GM23338 (cell line): ENCODE data around the gene KDM1A. TPM values are rescaled to one million over a fixed set of nuclear protein-coding genes. Genes with fewer than 3 reads are reported as not detected.

Experiments
- ATAC-seq: fragments of 200-7000 bp; cut with Tn5 transposase; 3 replicates; pipeline ENCODE4 v1.9.1; 2020
- DNase-seq: peaks from one replicate; pipeline ENCODE4 v3.0.0-alpha.2; 2015; ENCODE audit warnings: low spot score
- H2AFZ ChIP-seq: fragments of 200-600 bp; sonication (generic); 2 replicates; pipeline ENCODE4 v1.8.0; 2016; ENCODE audit warnings: antibody characterized with exemption, mild to moderate bottlenecking, moderate library complexity
- H3F3A ChIP-seq: fragments of 200-600 bp; sonication (generic); replicated peaks from 2 replicates; pipeline ENCODE4 v1.8.0; 2017; ENCODE audit warnings: antibody characterized with exemption, mixed run types, low read depth
- H3K27ac ChIP-seq: fragments of 200-600 bp; sonication (generic); 2 replicates; pipeline ENCODE4 v1.6.1; 2016; ENCODE audit warnings: low read depth
- H3K27me3 ChIP-seq: fragments of 200-600 bp; sonication (generic); 2 replicates; pipeline ENCODE4 v1.8.0; 2016; ENCODE audit warnings: mild to moderate bottlenecking, mixed run types, moderate library complexity; ENCODE audit not compliant: insufficient read depth
- H3K36me3 ChIP-seq: fragments of 200-600 bp; sonication (generic); 2 replicates; pipeline ENCODE4 v1.8.0; 2016; ENCODE audit warnings: mild to moderate bottlenecking; ENCODE audit not compliant: insufficient read depth
- H3K4me1 ChIP-seq: fragments of 200-600 bp; sonication (generic); 2 replicates; pipeline ENCODE4 v1.8.0; 2016; ENCODE audit warnings: mild to moderate bottlenecking, moderate library complexity; ENCODE audit not compliant: insufficient read depth
- H3K4me2 ChIP-seq: fragments of 200-600 bp; sonication (generic); 2 replicates; pipeline ENCODE4 v1.7.1; 2017; ENCODE audit warnings: mixed run types
- H3K4me3 ChIP-seq: fragments of 200-600 bp; sonication (generic); 2 replicates; pipeline ENCODE4 v1.6.1; 2016; ENCODE audit warnings: mixed run types
- H3K79me2 ChIP-seq: fragments of 200-600 bp; sonication (generic); replicated peaks from 2 replicates; pipeline ENCODE4 v1.8.0; 2017; ENCODE audit warnings: mild to moderate bottlenecking; ENCODE audit not compliant: insufficient read depth
- H3K9me2 ChIP-seq: fragments of 200-600 bp; sonication (generic); 2 replicates; pipeline ENCODE4 v1.8.0; 2017; ENCODE audit not compliant: insufficient read depth
- H4K20me1 ChIP-seq: fragments of 200-600 bp; sonication (generic); replicated peaks from 2 replicates; pipeline ENCODE4 v1.8.0; 2017; ENCODE audit warnings: mild to moderate bottlenecking; ENCODE audit not compliant: insufficient read depth
- H3K27ac Mint-ChIP-seq: 2 replicates; pipeline ENCODE4 v1.8.0; 2020; ENCODE audit warnings: inconsistent platforms, mild to moderate bottlenecking, moderate library complexity, mixed read lengths
- H3K27me3 Mint-ChIP-seq: 3 replicates; pipeline ENCODE4 v1.8.0; 2022; ENCODE audit warnings: low read depth, mild to moderate bottlenecking, moderate library complexity, mixed read lengths, inconsistent platforms; ENCODE audit not compliant: insufficient read depth, poor library complexity
- H3K36me3 Mint-ChIP-seq: 3 replicates; pipeline ENCODE4 v1.8.0; 2021; ENCODE audit warnings: low read depth, mild to moderate bottlenecking, inconsistent platforms, moderate library complexity, mixed read lengths
- H3K4me1 Mint-ChIP-seq: 3 replicates; pipeline ENCODE4 v1.8.0; 2020; ENCODE audit warnings: mild to moderate bottlenecking, inconsistent platforms, mixed read lengths
- H3K4me3 Mint-ChIP-seq: 3 replicates; pipeline ENCODE4 v1.8.0; 2021; ENCODE audit warnings: moderate library complexity, mild to moderate bottlenecking, inconsistent platforms, mixed read lengths
- H3K9me3 Mint-ChIP-seq: 3 replicates; pipeline ENCODE4 v1.8.0; 2020; ENCODE audit warnings: moderate library complexity, mild to moderate bottlenecking, inconsistent platforms, mixed read lengths
- CREB1 ChIP-seq: fragments of 250-450 bp; sonication (Bioruptor Pico); IDR thresholded peaks from 2 replicates; pipeline ENCODE4 v1.5.0; 2020; ENCODE audit warnings: low read depth, mild to moderate bottlenecking, moderate library complexity
- JUNB ChIP-seq: IDR thresholded peaks from one replicate; pipeline ENCODE4 v1.6.1; 2016; ENCODE audit warnings: antibody characterized with exemption; ENCODE audit not compliant: unreplicated experiment
- STAT1 ChIP-seq: IDR thresholded peaks from one replicate; pipeline ENCODE4 v1.6.1; 2016; ENCODE audit warnings: antibody characterized with exemption; ENCODE audit not compliant: unreplicated experiment
- ZNF114 ChIP-seq: fragments of 250-450 bp; sonication (Bioruptor Pico); IDR thresholded peaks from 2 replicates; pipeline ENCODE4 v1.5.0; 2020; ENCODE audit warnings: mild to moderate bottlenecking, moderate library complexity
- ZNF331 ChIP-seq: fragments of 250-450 bp; sonication (Bioruptor Pico); IDR thresholded peaks from 2 replicates; pipeline ENCODE4 v1.5.0; 2020; ENCODE audit warnings: low read depth, mild to moderate bottlenecking, moderate library complexity
- polyA plus RNA-seq: library from polyadenylated mRNA; unstranded; fragments of >200 nt; fragmentation: Nextera tagmentation; extraction: Ambion mirVana; gene quantifications from 2 replicates; pipeline ENCODE4 v1.2.1, GENCODE V29; 2016
- total RNA-seq: library from RNA; depleted of rRNA; stranded (reverse); fragments of >200 nt; shearing (Covaris generic); gene quantifications from 2 replicates; pipeline ENCODE4 v1.2.3, GENCODE V29; 2014
- TF ChIP-seq, protein P1 (sequence below): IDR thresholded peaks from one replicate; pipeline ENCODE4 v1.6.1; 2018; ENCODE audit warnings: antibody characterized with exemption; ENCODE audit not compliant: unreplicated experiment
- TF ChIP-seq, protein P2 (sequence below), 2 experiments: fragments of 200-600 bp in 1 of 2; sonication (generic) in 1 of 2; conservative IDR thresholded peaks; 2 replicates each; pipeline versions ENCODE4 v1.5.1 to v1.6.1; 2016 to 2017; ENCODE audit warnings: antibody characterized with exemption in 2 of 2, low read depth in 2 of 2, mild to moderate bottlenecking in 2 of 2, moderate library complexity in 1 of 2
- TF ChIP-seq, protein P3 (sequence below): fragments of 250-450 bp; sonication (Bioruptor Pico); IDR thresholded peaks from 2 replicates; pipeline ENCODE4 v1.5.0; 2020; ENCODE audit warnings: mild to moderate bottlenecking, moderate library complexity
- TF ChIP-seq, protein P4 (sequence below): IDR thresholded peaks from 2 replicates; pipeline ENCODE4 v1.6.1; 2016; ENCODE audit warnings: antibody characterized with exemption

Gene KDM1A
- total and polyA plus RNA-seq, 2 experiments from 2014 or later = 86.4 to 252 TPM

DNA sequence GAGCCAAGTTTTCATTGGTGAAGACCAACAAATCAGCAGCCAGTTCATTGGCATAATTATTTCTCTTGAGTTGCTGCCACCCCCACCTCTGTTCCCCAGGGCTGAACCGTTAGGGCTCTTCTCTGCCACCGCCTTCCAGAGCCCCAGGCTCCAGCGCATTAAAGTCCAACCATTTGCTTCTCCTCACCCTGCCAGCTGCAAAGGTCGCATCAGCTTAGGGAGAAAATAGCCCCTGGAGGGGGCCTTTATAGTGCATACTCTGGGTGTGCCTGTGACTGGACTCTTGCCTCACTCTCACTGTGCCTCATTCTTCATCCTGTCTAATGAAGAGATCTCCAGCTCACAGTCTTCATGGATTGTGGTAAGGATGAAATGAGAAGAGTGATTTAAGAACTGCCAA lies 50.4 kb downstream of the KDM1A start (continued):
- TF ChIP-seq, protein P1, sequence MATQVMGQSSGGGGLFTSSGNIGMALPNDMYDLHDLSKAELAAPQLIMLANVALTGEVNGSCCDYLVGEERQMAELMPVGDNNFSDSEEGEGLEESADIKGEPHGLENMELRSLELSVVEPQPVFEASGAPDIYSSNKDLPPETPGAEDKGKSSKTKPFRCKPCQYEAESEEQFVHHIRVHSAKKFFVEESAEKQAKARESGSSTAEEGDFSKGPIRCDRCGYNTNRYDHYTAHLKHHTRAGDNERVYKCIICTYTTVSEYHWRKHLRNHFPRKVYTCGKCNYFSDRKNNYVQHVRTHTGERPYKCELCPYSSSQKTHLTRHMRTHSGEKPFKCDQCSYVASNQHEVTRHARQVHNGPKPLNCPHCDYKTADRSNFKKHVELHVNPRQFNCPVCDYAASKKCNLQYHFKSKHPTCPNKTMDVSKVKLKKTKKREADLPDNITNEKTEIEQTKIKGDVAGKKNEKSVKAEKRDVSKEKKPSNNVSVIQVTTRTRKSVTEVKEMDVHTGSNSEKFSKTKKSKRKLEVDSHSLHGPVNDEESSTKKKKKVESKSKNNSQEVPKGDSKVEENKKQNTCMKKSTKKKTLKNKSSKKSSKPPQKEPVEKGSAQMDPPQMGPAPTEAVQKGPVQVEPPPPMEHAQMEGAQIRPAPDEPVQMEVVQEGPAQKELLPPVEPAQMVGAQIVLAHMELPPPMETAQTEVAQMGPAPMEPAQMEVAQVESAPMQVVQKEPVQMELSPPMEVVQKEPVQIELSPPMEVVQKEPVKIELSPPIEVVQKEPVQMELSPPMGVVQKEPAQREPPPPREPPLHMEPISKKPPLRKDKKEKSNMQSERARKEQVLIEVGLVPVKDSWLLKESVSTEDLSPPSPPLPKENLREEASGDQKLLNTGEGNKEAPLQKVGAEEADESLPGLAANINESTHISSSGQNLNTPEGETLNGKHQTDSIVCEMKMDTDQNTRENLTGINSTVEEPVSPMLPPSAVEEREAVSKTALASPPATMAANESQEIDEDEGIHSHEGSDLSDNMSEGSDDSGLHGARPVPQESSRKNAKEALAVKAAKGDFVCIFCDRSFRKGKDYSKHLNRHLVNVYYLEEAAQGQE = no peak
- TF ChIP-seq STAT1 (no peak), ZNF331 (CRISPR knock-in tag) (no peak), CREB1 (CRISPR knock-in tag) (no peak), ZNF114 (CRISPR knock-in tag) (no peak)
- TF ChIP-seq, protein P2, sequence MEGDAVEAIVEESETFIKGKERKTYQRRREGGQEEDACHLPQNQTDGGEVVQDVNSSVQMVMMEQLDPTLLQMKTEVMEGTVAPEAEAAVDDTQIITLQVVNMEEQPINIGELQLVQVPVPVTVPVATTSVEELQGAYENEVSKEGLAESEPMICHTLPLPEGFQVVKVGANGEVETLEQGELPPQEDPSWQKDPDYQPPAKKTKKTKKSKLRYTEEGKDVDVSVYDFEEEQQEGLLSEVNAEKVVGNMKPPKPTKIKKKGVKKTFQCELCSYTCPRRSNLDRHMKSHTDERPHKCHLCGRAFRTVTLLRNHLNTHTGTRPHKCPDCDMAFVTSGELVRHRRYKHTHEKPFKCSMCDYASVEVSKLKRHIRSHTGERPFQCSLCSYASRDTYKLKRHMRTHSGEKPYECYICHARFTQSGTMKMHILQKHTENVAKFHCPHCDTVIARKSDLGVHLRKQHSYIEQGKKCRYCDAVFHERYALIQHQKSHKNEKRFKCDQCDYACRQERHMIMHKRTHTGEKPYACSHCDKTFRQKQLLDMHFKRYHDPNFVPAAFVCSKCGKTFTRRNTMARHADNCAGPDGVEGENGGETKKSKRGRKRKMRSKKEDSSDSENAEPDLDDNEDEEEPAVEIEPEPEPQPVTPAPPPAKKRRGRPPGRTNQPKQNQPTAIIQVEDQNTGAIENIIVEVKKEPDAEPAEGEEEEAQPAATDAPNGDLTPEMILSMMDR (conservative IDR thresholded peaks at IDR 0.05; ENCODE audit: low read depth in 2 of 2) = no peak

DNA sequence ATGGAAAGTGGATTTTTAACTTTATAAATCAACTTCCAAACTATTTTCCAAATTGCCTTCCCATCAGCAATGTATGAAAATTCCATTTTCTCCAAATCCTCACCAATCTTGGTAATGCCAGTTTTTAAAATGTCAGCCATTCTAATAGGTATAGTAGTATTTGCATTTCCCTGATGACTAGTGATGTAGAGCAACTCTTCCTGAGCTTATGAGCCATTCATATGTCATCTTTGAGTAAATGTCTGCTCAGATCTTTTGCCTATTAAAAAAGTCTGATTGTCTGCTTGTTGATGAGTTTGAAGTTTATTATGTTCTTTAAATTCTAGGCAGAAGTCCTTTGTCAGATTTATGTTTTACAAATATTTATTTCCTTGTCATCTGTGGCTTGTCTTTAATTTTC lies 54.7 kb downstream of the KDM1A start:
- H2AFZ ChIP-seq = no peak overlapping the region
- no peaks in the 10 kb centered on the region for H3K9me2 ChIP-seq
- H4K20me1 ChIP-seq = peaks cover 13% of the 10 kb centered on the region
- DNase-seq = no peak
- H3K36me3 ChIP-seq = peaks cover 71% of the 10 kb centered on the region
- no peak overlapping the region for H3K4me3 Mint-ChIP-seq
- H3K9me3 Mint-ChIP-seq = no peaks in the 10 kb centered on the region
- no peaks in the 10 kb centered on the region for H3K4me1 Mint-ChIP-seq
- H3K36me3 Mint-ChIP-seq = peaks cover 84% of the 10 kb centered on the region
- no peak for ATAC-seq
- H3K4me3 ChIP-seq = no peak overlapping the region
- H3K27me3 Mint-ChIP-seq = peaks cover 5% of the 10 kb centered on the region
- no peaks in the 10 kb centered on the region for H3K4me1 ChIP-seq
- no peaks in the 10 kb centered on the region for H3K27me3 ChIP-seq
- no peak overlapping the region for H3K4me2 ChIP-seq
- no peak overlapping the region for H3K27ac ChIP-seq
- no peaks in the 10 kb centered on the region for H3F3A ChIP-seq
- H3K27ac Mint-ChIP-seq = no peak overlapping the region
- 0 out of 2 replicates have a peak, but pooled peaks cover 4% of the 10 kb centered on the region for H3K79me2 ChIP-seq
- TF ChIP-seq JUNB = no peak
- TF ChIP-seq CREB1 (CRISPR knock-in tag) = no peak
- TF ChIP-seq, protein P3, sequence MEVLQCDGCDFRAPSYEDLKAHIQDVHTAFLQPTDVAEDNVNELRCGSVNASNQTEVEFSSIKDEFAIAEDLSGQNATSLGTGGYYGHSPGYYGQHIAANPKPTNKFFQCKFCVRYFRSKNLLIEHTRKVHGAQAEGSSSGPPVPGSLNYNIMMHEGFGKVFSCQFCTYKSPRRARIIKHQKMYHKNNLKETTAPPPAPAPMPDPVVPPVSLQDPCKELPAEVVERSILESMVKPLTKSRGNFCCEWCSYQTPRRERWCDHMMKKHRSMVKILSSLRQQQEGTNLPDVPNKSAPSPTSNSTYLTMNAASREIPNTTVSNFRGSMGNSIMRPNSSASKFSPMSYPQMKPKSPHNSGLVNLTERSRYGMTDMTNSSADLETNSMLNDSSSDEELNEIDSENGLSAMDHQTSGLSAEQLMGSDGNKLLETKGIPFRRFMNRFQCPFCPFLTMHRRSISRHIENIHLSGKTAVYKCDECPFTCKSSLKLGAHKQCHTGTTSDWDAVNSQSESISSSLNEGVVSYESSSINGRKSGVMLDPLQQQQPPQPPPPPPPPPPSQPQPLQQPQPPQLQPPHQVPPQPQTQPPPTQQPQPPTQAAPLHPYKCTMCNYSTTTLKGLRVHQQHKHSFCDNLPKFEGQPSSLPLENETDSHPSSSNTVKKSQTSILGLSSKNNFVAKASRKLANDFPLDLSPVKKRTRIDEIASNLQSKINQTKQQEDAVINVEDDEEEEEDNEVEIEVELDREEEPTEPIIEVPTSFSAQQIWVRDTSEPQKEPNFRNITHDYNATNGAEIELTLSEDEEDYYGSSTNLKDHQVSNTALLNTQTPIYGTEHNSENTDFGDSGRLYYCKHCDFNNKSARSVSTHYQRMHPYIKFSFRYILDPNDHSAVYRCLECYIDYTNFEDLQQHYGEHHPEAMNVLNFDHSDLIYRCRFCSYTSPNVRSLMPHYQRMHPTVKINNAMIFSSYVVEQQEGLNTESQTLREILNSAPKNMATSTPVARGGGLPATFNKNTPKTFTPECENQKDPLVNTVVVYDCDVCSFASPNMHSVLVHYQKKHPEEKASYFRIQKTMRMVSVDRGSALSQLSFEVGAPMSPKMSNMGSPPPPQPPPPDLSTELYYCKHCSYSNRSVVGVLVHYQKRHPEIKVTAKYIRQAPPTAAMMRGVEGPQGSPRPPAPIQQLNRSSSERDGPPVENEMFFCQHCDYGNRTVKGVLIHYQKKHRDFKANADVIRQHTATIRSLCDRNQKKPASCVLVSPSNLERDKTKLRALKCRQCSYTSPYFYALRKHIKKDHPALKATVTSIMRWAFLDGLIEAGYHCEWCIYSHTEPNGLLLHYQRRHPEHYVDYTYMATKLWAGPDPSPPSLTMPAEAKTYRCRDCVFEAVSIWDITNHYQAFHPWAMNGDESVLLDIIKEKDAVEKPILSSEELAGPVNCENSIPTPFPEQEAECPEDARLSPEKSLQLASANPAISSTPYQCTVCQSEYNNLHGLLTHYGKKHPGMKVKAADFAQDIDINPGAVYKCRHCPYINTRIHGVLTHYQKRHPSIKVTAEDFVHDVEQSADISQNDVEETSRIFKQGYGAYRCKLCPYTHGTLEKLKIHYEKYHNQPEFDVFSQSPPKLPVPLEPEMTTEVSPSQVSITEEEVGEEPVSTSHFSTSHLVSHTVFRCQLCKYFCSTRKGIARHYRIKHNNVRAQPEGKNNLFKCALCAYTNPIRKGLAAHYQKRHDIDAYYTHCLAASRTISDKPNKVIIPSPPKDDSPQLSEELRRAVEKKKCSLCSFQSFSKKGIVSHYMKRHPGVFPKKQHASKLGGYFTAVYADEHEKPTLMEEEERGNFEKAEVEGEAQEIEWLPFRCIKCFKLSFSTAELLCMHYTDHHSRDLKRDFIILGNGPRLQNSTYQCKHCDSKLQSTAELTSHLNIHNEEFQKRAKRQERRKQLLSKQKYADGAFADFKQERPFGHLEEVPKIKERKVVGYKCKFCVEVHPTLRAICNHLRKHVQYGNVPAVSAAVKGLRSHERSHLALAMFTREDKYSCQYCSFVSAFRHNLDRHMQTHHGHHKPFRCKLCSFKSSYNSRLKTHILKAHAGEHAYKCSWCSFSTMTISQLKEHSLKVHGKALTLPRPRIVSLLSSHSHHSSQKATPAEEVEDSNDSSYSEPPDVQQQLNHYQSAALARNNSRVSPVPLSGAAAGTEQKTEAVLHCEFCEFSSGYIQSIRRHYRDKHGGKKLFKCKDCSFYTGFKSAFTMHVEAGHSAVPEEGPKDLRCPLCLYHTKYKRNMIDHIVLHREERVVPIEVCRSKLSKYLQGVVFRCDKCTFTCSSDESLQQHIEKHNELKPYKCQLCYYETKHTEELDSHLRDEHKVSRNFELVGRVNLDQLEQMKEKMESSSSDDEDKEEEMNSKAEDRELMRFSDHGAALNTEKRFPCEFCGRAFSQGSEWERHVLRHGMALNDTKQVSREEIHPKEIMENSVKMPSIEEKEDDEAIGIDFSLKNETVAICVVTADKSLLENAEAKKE (CRISPR knock-in tag) = no peak
- TF ChIP-seq, protein P4, sequence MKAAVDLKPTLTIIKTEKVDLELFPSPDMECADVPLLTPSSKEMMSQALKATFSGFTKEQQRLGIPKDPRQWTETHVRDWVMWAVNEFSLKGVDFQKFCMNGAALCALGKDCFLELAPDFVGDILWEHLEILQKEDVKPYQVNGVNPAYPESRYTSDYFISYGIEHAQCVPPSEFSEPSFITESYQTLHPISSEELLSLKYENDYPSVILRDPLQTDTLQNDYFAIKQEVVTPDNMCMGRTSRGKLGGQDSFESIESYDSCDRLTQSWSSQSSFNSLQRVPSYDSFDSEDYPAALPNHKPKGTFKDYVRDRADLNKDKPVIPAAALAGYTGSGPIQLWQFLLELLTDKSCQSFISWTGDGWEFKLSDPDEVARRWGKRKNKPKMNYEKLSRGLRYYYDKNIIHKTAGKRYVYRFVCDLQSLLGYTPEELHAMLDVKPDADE = no peak
